Neural cell (in vitro differentiated cells): Measurements from ENCODE around the gene MYOCD. TPM values are rescaled to one million over a fixed set of nuclear protein-coding genes. Genes with fewer than 3 reads are reported as not detected.

ENCODE experiments used
- H2AFZ ChIP-seq: fragments of 200-600, 300-800 bp; sonication (generic), shearing (Covaris generic); 2 replicates; pipeline ENCODE4 v1.6.0; 2014; ENCODE audit warnings: low read depth, mild to moderate bottlenecking, antibody characterized with exemption, low read length, moderate library complexity
- H3F3A ChIP-seq: fragments of 200-600 bp; shearing (Covaris generic); 2 replicates; pipeline ENCODE4 v1.6.1; 2016; ENCODE audit warnings: mild to moderate bottlenecking, moderate library complexity, mixed read lengths, antibody characterized with exemption, low read length; ENCODE audit not compliant: insufficient read depth, poor library complexity, severe bottlenecking
- H3K27ac ChIP-seq: fragments of 200-600, 300-800 bp; sonication (generic), shearing (Covaris generic); 2 replicates; pipeline ENCODE4 v1.5.1; 2014; ENCODE audit warnings: mild to moderate bottlenecking, low read length, moderate library complexity
- H3K27me3 ChIP-seq: fragments of 300-800, 200-600 bp; sonication (generic), shearing (Covaris generic); 2 replicates; pipeline ENCODE4 v1.6.0; 2014; ENCODE audit warnings: mild to moderate bottlenecking, low read depth, low read length, moderate library complexity; ENCODE audit not compliant: insufficient read depth
- H3K36me3 ChIP-seq: fragments of 300-800, 200-600 bp; sonication (generic), shearing (Covaris generic); 2 replicates; pipeline ENCODE4 v1.5.1; 2014; ENCODE audit warnings: mild to moderate bottlenecking, antibody characterized with exemption, low read length, moderate library complexity; ENCODE audit not compliant: insufficient read depth
- H3K4me2 ChIP-seq: fragments of 300-800, 200-600 bp; sonication (generic), shearing (Covaris generic); 2 replicates; pipeline ENCODE4 v1.6.0; 2014; ENCODE audit warnings: mild to moderate bottlenecking, low read length
- H3K4me3 ChIP-seq: fragments of 300-800, 200-600 bp; sonication (generic), shearing (Covaris generic); 2 replicates; pipeline ENCODE4 v1.5.1; 2014; ENCODE audit warnings: mild to moderate bottlenecking, low read length, moderate library complexity
- H3K79me2 ChIP-seq: fragments of 200-600 bp; shearing (Covaris generic); replicated peaks from 2 replicates; pipeline ENCODE4 v1.6.0; 2014; ENCODE audit warnings: mild to moderate bottlenecking, low read length, moderate library complexity; ENCODE audit not compliant: insufficient read depth
- H3K9ac ChIP-seq: fragments of 300-800, 200-600 bp; sonication (generic), shearing (Covaris generic); 2 replicates; pipeline ENCODE4 v1.6.1; 2016; ENCODE audit warnings: mild to moderate bottlenecking, low read length, mixed read lengths
- H3K9me2 ChIP-seq: fragments of 200-600 bp; shearing (Covaris generic); 2 replicates; pipeline ENCODE4 v1.6.1; 2016; ENCODE audit warnings: mild to moderate bottlenecking, low read length, mixed read lengths; ENCODE audit not compliant: insufficient read depth
- H3K9me3 ChIP-seq: fragments of 200-600, 300-800 bp; sonication (generic), shearing (Covaris generic); 2 replicates; pipeline ENCODE4 v1.6.1; 2016; ENCODE audit warnings: mild to moderate bottlenecking, mixed run types, low read length, moderate library complexity, mixed read lengths
- H4K20me1 ChIP-seq: fragments of 200-600 bp; shearing (Covaris generic); 2 replicates; pipeline ENCODE4 v1.6.1; 2016; ENCODE audit warnings: mild to moderate bottlenecking, mixed run types; ENCODE audit not compliant: insufficient read depth
- EP300 ChIP-seq: fragments of 450-650 bp; conservative IDR thresholded peaks from 2 replicates; pipeline ENCODE4 v1.6.1; 2014; ENCODE audit warnings: antibody characterized with exemption, mild to moderate bottlenecking, moderate library complexity; ENCODE audit not compliant: poor library complexity, severe bottlenecking
- EZH2 ChIP-seq: fragments of 200-600, 300-800 bp; shearing (Covaris generic), sonication (generic); IDR thresholded peaks from 2 replicates; pipeline ENCODE4 v1.6.1; 2014; ENCODE audit warnings: antibody characterized with exemption, low read length, borderline replicate concordance, mild to moderate bottlenecking; ENCODE audit not compliant: insufficient read depth, poor library complexity, severe bottlenecking
- MXI1 ChIP-seq: fragments of 450-650 bp; conservative IDR thresholded peaks from 2 replicates; pipeline ENCODE4 v1.6.1; 2014; ENCODE audit warnings: antibody characterized with exemption, mild to moderate bottlenecking; ENCODE audit not compliant: poor library complexity, severe bottlenecking
- POLR2AphosphoS5 ChIP-seq: IDR thresholded peaks from 2 replicates; pipeline ENCODE4 v1.6.1; 2012
- RAD21 ChIP-seq: fragments of 450-650 bp; conservative IDR thresholded peaks from 2 replicates; pipeline ENCODE4 v1.6.1; 2014; ENCODE audit warnings: antibody characterized with exemption, mild to moderate bottlenecking, moderate library complexity
- SMC3 ChIP-seq: fragments of 450-650 bp; conservative IDR thresholded peaks from 2 replicates; pipeline ENCODE4 v1.6.1; 2014; ENCODE audit warnings: antibody characterized with exemption, mild to moderate bottlenecking, moderate library complexity; ENCODE audit not compliant: poor library complexity
- TAF1 ChIP-seq: IDR thresholded peaks from 2 replicates; pipeline ENCODE4 v1.6.1; 2012; ENCODE audit warnings: low read depth
- polyA plus RNA-seq: library from polyadenylated mRNA; depleted of rRNA; stranded (reverse); fragments of >200 nt; gene quantifications from 2 replicates; pipeline ENCODE4 v1.2.3, GENCODE V29; 2014
- TF ChIP-seq, protein P1 (sequence below): fragments of 450-650 bp; IDR thresholded peaks from 2 replicates; pipeline ENCODE4 v1.5.1; 2014; ENCODE audit warnings: antibody characterized with exemption, mild to moderate bottlenecking, moderate library complexity; ENCODE audit not compliant: poor library complexity, severe bottlenecking
- TF ChIP-seq, protein P2 (sequence below): IDR thresholded peaks from 2 replicates; pipeline ENCODE4 v1.6.1; 2012; ENCODE audit warnings: borderline replicate concordance

MYOCD gene
- polyA plus RNA-seq, 1 donor from 2014 or later = not detected

DNA sequence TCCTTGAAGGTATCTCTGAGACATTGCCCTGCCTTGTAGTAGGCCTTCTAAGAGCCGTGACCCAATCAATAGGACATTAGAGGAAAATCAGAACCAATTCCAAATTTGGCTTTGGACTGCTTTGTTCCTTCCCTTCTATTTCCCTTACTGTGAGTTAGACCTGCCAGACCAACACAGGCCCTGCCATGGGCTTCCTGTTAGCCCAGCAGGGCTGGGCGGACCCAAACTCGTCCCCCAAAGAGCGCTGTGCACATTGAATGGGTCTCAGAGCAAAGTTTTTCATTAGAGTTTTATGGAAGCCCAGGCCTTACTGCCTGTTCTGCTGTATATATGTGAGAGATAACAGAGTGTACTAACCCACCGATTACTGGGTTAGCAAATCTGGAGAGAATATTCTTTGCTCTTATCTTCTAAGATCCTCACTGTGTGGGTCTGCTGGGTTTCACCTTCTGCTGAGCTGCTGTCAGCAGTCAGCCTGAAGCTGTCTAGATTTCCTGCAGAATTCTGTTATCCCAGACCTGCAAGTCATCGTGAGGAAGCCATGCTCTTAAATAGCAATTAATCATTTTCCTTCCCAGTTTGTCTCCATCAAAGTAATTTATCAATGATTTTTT, 129.3 kb downstream of the MYOCD start:
- H3K9me2 ChIP-seq = no peaks in the 10 kb centered on the region
- no peak overlapping the region for H2AFZ ChIP-seq
- no peaks in the 10 kb centered on the region for H3K79me2 ChIP-seq
- H3K27me3 ChIP-seq = no peaks in the 10 kb centered on the region
- no peaks in the 10 kb centered on the region for H3K36me3 ChIP-seq
- H4K20me1 ChIP-seq = no peaks in the 10 kb centered on the region
- H3K27ac ChIP-seq = no peak overlapping the region
- H3K9me3 ChIP-seq = no peaks in the 10 kb centered on the region
- TF ChIP-seq, protein P1, sequence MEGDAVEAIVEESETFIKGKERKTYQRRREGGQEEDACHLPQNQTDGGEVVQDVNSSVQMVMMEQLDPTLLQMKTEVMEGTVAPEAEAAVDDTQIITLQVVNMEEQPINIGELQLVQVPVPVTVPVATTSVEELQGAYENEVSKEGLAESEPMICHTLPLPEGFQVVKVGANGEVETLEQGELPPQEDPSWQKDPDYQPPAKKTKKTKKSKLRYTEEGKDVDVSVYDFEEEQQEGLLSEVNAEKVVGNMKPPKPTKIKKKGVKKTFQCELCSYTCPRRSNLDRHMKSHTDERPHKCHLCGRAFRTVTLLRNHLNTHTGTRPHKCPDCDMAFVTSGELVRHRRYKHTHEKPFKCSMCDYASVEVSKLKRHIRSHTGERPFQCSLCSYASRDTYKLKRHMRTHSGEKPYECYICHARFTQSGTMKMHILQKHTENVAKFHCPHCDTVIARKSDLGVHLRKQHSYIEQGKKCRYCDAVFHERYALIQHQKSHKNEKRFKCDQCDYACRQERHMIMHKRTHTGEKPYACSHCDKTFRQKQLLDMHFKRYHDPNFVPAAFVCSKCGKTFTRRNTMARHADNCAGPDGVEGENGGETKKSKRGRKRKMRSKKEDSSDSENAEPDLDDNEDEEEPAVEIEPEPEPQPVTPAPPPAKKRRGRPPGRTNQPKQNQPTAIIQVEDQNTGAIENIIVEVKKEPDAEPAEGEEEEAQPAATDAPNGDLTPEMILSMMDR = no peak
- no peak for TF ChIP-seq EZH2
- no peak for TF ChIP-seq POLR2AphosphoS5
- TF ChIP-seq, protein P2, sequence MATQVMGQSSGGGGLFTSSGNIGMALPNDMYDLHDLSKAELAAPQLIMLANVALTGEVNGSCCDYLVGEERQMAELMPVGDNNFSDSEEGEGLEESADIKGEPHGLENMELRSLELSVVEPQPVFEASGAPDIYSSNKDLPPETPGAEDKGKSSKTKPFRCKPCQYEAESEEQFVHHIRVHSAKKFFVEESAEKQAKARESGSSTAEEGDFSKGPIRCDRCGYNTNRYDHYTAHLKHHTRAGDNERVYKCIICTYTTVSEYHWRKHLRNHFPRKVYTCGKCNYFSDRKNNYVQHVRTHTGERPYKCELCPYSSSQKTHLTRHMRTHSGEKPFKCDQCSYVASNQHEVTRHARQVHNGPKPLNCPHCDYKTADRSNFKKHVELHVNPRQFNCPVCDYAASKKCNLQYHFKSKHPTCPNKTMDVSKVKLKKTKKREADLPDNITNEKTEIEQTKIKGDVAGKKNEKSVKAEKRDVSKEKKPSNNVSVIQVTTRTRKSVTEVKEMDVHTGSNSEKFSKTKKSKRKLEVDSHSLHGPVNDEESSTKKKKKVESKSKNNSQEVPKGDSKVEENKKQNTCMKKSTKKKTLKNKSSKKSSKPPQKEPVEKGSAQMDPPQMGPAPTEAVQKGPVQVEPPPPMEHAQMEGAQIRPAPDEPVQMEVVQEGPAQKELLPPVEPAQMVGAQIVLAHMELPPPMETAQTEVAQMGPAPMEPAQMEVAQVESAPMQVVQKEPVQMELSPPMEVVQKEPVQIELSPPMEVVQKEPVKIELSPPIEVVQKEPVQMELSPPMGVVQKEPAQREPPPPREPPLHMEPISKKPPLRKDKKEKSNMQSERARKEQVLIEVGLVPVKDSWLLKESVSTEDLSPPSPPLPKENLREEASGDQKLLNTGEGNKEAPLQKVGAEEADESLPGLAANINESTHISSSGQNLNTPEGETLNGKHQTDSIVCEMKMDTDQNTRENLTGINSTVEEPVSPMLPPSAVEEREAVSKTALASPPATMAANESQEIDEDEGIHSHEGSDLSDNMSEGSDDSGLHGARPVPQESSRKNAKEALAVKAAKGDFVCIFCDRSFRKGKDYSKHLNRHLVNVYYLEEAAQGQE = no peak
- no peak for TF ChIP-seq SMC3
- TF ChIP-seq RAD21 = no peak
- TF ChIP-seq TAF1 = no peak
- TF ChIP-seq EP300 = no peak
- TF ChIP-seq MXI1 = no peak
- H3K4me2 ChIP-seq = no peak overlapping the region
- no peak overlapping the region for H3K4me3 ChIP-seq
- no peaks in the 10 kb centered on the region for H3F3A ChIP-seq
- no peak overlapping the region for H3K9ac ChIP-seq

DNA sequence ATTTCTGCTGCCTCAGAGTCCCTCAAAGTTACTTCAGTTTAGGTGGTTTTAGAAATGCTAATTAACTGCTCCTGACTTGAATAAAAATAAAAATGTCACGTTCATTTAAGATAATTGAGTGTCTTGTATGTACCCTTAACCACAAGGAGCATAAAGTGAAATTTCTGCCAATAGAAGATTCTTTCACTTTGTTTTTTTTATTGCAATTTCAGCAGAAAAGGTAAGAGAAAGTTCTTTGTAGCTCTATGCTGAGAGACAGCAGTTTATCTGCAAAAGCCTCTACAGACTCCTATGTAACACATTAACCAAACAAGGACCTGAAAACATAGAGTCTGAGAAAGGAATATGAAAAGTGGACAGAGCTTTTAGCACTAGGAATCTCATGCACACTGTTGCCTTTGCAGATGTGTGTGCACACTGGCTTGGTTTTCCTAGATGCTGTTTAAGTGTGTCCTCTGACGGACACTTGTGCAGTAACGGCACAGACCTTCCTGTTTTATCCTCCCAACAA, 135.2 kb downstream of the MYOCD start:
- no peak overlapping the region for H3K9ac ChIP-seq
- no peaks in the 10 kb centered on the region for H3K9me2 ChIP-seq
- no peaks in the 10 kb centered on the region for H4K20me1 ChIP-seq
- no peaks in the 10 kb centered on the region for H3F3A ChIP-seq
- TF ChIP-seq MXI1 (no peak), POLR2AphosphoS5 (no peak), TAF1 (no peak), EZH2 (no peak), SMC3 (no peak), EP300 (no peak), RAD21 (no peak)
- TF ChIP-seq, protein P1 = no peak
- TF ChIP-seq, protein P2 = no peak
- no peak overlapping the region for H3K4me2 ChIP-seq
- no peaks in the 10 kb centered on the region for H3K27me3 ChIP-seq
- no peaks in the 10 kb centered on the region for H3K36me3 ChIP-seq
- no peak overlapping the region for H2AFZ ChIP-seq
- no peaks in the 10 kb centered on the region for H3K9me3 ChIP-seq
- no peak overlapping the region for H3K27ac ChIP-seq
- no peaks in the 10 kb centered on the region for H3K79me2 ChIP-seq
- no peak overlapping the region for H3K4me3 ChIP-seq
